K562 (cell line): Measurements from ENCODE around the gene DPY19L3. TPM values are rescaled to one million over a fixed set of nuclear protein-coding genes. Genes with fewer than 3 reads are reported as not detected.

Experiments used
- ATAC-seq: fragments of 200-7000 bp; cut with Tn5 transposase; 3 replicates; pipeline ENCODE4 v1.9.1; 2020; ENCODE audit warnings: moderate library complexity
- BruUV-seq: library from RNA; stranded (reverse); fragments of 400-500 nt; replicated peaks from 2 replicates; lab custom pipeline; 2021; lab: Mats Ljungman, UMichigan
- CTCF ChIA-PET: fragments of 300-600 bp; formaldehyde crosslinking; extraction: SDS; loops from one replicate; lab custom pipeline; 2021; ENCODE audit warnings: low intra/inter-chr PET ratio; lab: Yijun Ruan, JAX
- POLR2A ChIA-PET: fragments of 300-600, 350-650 bp; sonication (Branson Sonifier 250); formaldehyde crosslinking; extraction: SDS; loops from one replicate; lab custom pipeline; 2021; ENCODE audit warnings: antibody characterized with exemption, inconsistent platforms; lab: Yijun Ruan, JAX
- DNase-seq, 4 experiments: peaks; one replicate each; pipeline versions ENCODE4 v3.0.0 to v3.0.0-alpha.2; 2011 to 2018; ENCODE audit warnings: low spot score in 3 of 4, mixed read lengths in 3 of 4; ENCODE audit errors: extremely low read depth in 1 of 4
- FAIRE-seq: peaks from 2 replicates; lab custom pipeline; 2011; peaks lifted over from hg19 to GRCh38; lab: Jason Lieb, UNC
- H2AFZ ChIP-seq: 2 replicates; pipeline ENCODE4 v1.6.0; 2011; ENCODE audit warnings: low read depth, low read length, control low read depth, inconsistent platforms
- H3K27ac ChIP-seq: fragments of 200-600 bp; 3 replicates; pipeline ENCODE4 v1.8.0; 2011; ENCODE audit warnings: low read depth, mild to moderate bottlenecking, control low read depth, inconsistent platforms, low read length, moderate library complexity, mixed read lengths; ENCODE audit errors: extremely low read depth
- H3K27me3 ChIP-seq, 2 experiments: fragments of 300-600 bp in 1 of 2; 2 replicates in 1 of 2; 3 replicates in 1 of 2; pipeline versions ENCODE4 v1.6.0 to v1.8.0; 2011; ENCODE audit warnings: inconsistent platforms in 2 of 2, low read length in 2 of 2, mild to moderate bottlenecking in 1 of 2, mixed read lengths in 1 of 2, moderate library complexity in 1 of 2; ENCODE audit not compliant: control insufficient read depth in 2 of 2, insufficient read depth in 2 of 2
- H3K36me3 ChIP-seq: fragments of 300-600 bp; 3 replicates; pipeline ENCODE4 v1.8.0; 2011; ENCODE audit warnings: mild to moderate bottlenecking, low read length, inconsistent platforms; ENCODE audit not compliant: control insufficient read depth, insufficient read depth
- H3K4me1 ChIP-seq, 2 experiments: fragments of 200-600 bp in 1 of 2; replicated peaks in 1 of 2; 2 replicates in 1 of 2; 3 replicates in 1 of 2; pipeline versions ENCODE4 v1.5.1 to v1.8.0; 2011; ENCODE audit warnings: inconsistent platforms in 2 of 2, low read length in 2 of 2, mild to moderate bottlenecking in 1 of 2, mixed read lengths in 1 of 2, moderate library complexity in 1 of 2; ENCODE audit not compliant: control insufficient read depth in 2 of 2, insufficient read depth in 2 of 2
- H3K4me2 ChIP-seq: 2 replicates; pipeline ENCODE4 v1.6.1; 2011; ENCODE audit warnings: low read length, control low read depth, inconsistent platforms, mixed read lengths; ENCODE audit not compliant: insufficient read depth
- H3K4me3 ChIP-seq: fragments of 200-600 bp; sonication (generic), shearing (Covaris generic); 2 replicates; pipeline ENCODE4 v1.5.1; 2016; ENCODE audit warnings: control low read depth, inconsistent platforms
- H3K79me2 ChIP-seq: fragments of 200-600 bp; 3 replicates; pipeline ENCODE4 v1.8.0; 2011; ENCODE audit warnings: low read length, inconsistent platforms; ENCODE audit not compliant: control insufficient read depth, insufficient read depth
- H3K9ac ChIP-seq, 2 experiments: 2 replicates each; pipeline versions ENCODE4 v1.6.0 to v1.6.1; 2011; ENCODE audit warnings: low read depth in 2 of 2, low read length in 2 of 2, control low read depth in 1 of 2, inconsistent platforms in 1 of 2, mild to moderate bottlenecking in 1 of 2, mixed read lengths in 1 of 2; ENCODE audit not compliant: insufficient read depth in 1 of 2
- H3K9me1 ChIP-seq: one replicate; pipeline ENCODE4 v1.6.0; 2011; ENCODE audit warnings: inconsistent platforms, mild to moderate bottlenecking, low read length, moderate library complexity; ENCODE audit not compliant: control insufficient read depth, insufficient read depth
- H3K9me3 ChIP-seq: replicated peaks from 2 replicates; pipeline ENCODE4 v1.5.1; 2011; ENCODE audit warnings: low read depth, low read length, inconsistent platforms; ENCODE audit not compliant: control insufficient read depth, insufficient read depth
- H4K20me1 ChIP-seq: replicated peaks from 2 replicates; pipeline ENCODE4 v1.6.1; 2011; ENCODE audit warnings: low read length, inconsistent platforms, mixed read lengths; ENCODE audit not compliant: control insufficient read depth, insufficient read depth
- RBM34 ChIP-seq: fragments of 200-400 bp; formaldehyde crosslinking; IDR thresholded peaks from 2 replicates; pipeline ENCODE4 v1.6.1; 2018; ENCODE audit warnings: low read length, borderline replicate concordance; ENCODE audit not compliant: insufficient read depth
- ZSCAN32 ChIP-seq: fragments of 450-650 bp; formaldehyde crosslinking; IDR thresholded peaks from 2 replicates; pipeline ENCODE4 v1.4.0; 2020; ENCODE audit warnings: mild to moderate bottlenecking, moderate library complexity
- WGBS: fragments of 100-300 bp; shearing (Covaris generic); methylation state at CpG from one replicate; pipeline ENCODE4 v1.1.6; 2016; ENCODE audit warnings: low coverage, mixed read lengths; ENCODE audit not compliant: insufficient coverage; ENCODE audit errors: missing lambda C conversion rate; 5-methylcytosine and 5-hydroxymethylcytosine counted together
- in situ Hi-C: fragments of 300-500 bp; cut with MboI; formaldehyde crosslinking; loops from 4 replicates; pipeline ENCODE4 v1.15.0; 2018; ENCODE audit warnings: inconsistent platforms, mixed read lengths
- intact Hi-C: fragments of 100-400 bp; cut with micrococcal nuclease; formaldehyde crosslinking; loops from 2 replicates; pipeline ENCODE4 v1.14.2; 2022
- polyA plus RNA-seq, 8 experiments: library from polyadenylated mRNA; depleted of rRNA in 4 of 8; stranded (reverse) in 5 of 8; unstranded in 3 of 8; fragments of >200 nt; fragmentation: Nextera tagmentation in 2 of 8; fragmentation: Illumina TruSeq in 1 of 8; extraction: Ambion mirVana in 2 of 8; extraction: Trizol in 1 of 8; gene quantifications; 2 replicates each; pipeline versions ENCODE4 v1.2.1 to v1.2.3, GENCODE V29; 2011 to 2014; ENCODE audit warnings: inconsistent platforms in 1 of 8, missing spikeins in 1 of 8
- total RNA-seq, 7 experiments: library from RNA; depleted of rRNA in 6 of 7; stranded (reverse); fragments of >200 nt in 6 of 7; fragmentation: Illumina TruSeq in 2 of 7; extraction: Trizol in 2 of 7; gene quantifications; 2 replicates each; pipeline versions ENCODE4 v1.2.1 to v1.2.3, GENCODE V29; 2011 to 2021; ENCODE audit warnings: low replicate concordance in 1 of 7
- TF ChIP-seq, protein P1 (sequence below): fragments of 450-650 bp; IDR thresholded peaks from 2 replicates; pipeline ENCODE4 v1.6.1; 2016; ENCODE audit warnings: antibody characterized with exemption

DPY19L3 gene
- total and polyA plus RNA-seq, 9 of the 15 experiments (the other 6 are each of a cell fraction or from before 2014, with no cell fraction given): 4.7 to 39.2 (median 22.0) TPM

DNA sequence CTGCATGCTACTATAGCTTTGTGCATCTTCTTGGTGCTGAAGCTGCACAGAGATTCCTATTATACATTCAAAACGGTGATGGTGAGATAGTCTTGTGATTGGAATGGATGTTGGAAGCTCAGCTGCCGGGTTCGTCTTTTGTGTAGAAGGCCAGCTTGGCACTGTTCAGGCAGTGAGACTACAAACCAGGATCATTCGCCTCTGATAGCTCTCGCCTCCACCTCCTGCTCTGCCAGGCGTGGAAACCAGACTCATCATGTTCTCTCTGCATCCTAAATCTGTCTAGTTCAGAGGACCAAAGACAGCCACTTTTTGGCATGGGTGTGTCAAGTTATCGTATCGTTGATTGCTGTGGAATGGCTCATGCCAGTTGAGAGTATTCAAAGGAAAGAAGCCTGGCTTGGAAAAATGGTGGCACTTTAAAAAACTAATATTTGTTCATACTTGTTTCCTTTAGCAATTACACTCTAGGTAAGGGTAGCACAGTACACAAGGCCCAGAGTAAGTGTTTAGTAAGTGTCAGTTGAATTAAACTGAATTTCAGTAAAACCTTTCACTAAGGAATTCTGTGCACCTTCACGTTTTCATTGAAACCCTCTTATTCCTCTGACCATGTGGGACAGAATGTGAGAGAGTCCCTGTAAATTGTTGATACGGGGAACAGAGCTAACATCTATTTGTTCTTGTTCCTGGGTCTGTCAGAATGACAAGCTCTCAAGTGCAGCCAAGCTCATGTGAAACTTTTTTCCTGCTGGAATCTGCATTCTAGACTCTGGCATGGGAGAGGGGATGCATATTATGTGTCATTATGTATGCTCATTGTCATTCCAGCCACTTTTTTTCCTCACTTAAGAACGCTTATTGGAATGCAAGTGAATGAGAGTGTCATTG is 69.8 kb downstream of the DPY19L3 start (continued):
- TF ChIP-seq, protein P1, sequence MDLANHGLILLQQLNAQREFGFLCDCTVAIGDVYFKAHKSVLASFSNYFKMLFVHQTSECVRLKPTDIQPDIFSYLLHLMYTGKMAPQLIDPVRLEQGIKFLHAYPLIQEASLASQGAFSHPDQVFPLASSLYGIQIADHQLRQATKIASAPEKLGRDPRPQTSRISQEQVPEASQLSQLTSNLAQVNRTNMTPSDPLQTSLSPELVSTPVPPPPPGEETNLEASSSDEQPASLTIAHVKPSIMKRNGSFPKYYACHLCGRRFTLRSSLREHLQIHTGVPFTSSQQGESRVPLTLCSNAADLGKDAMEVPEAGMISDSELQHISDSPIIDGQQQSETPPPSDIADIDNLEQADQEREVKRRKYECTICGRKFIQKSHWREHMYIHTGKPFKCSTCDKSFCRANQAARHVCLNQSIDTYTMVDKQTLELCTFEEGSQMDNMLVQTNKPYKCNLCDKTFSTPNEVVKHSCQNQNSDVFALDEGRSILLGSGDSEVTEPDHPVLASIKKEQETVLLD: no peak

DNA sequence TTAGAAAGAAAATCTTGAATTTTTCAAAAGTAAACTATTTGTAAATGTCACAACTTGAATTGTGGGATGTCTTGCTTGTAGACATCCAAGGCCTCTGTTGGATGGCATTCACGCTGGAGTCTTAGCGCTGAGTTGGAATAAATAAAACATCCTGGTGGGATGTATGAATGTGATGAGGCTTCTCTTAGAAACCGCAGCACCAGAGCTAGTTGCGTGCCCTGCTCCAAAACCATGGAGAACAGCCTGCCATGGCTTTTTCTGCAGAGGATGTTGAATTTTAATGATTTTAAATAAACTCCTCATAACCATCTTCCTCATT is 70.4 kb downstream of the DPY19L3 start:
- POLR2A ChIA-PET: no interaction called here
- Histone ChIP-seq H3K4me1 (no peaks in the 10 kb centered on the region), H2AFZ (no peak overlapping the region), H3K9ac (no peak overlapping the region), H3K4me2 (no peak overlapping the region), H3K79me2 (no peaks in the 10 kb centered on the region), H4K20me1 (no peaks in the 10 kb centered on the region), H3K9me1 (no peaks in the 10 kb centered on the region), H3K27me3 (no peaks in the 10 kb centered on the region), H3K36me3 (peaks cover 51% of the 10 kb centered on the region), H3K9me3 (no peaks in the 10 kb centered on the region), H3K4me3 (no peak overlapping the region), H3K27ac (no peak overlapping the region)
- ATAC-seq (no peak), DNase-seq (no peak), FAIRE-seq (no peak)
- 91% methylated on average over 4 of the region's 4 CpGs for WGBS
- BruUV-seq: no TSS peak
- TF ChIP-seq RBM34: no peak
- TF ChIP-seq ZSCAN32 (CRISPR knock-in tag): no peak
- intact Hi-C loops (no loop called here), in situ Hi-C loops (no loop called here)
- CTCF ChIA-PET: no interaction called here
